Measurements from ENCODE around the gene MEIG1. TPM values are rescaled to one million over a fixed set of nuclear protein-coding genes. Genes with fewer than 3 reads are reported as not detected.
"Not testable (repeated sequence)": the region's sequence is repeated elsewhere in the genome, so short reads cannot be mapped to it uniquely, and the experiment has no call there.

MEIG1 gene
- total RNA-seq, 1 experiment from 2014 or later = 1.9 TPM

GRCh38 chr10:14954934-14955333, 4.3 kb upstream of the MEIG1 start:
- DNase-seq (ENCODE audit: low spot score) = no peak

GRCh38 chr10:14958872-14959220, 342 bp upstream of the MEIG1 start:
- no peak for DNase-seq (ENCODE audit: low spot score)

GRCh38 chr10:14967897-14968296, 8.7 kb downstream of the MEIG1 start:
- DNase-seq (ENCODE audit: low spot score) = no peak

DNA sequence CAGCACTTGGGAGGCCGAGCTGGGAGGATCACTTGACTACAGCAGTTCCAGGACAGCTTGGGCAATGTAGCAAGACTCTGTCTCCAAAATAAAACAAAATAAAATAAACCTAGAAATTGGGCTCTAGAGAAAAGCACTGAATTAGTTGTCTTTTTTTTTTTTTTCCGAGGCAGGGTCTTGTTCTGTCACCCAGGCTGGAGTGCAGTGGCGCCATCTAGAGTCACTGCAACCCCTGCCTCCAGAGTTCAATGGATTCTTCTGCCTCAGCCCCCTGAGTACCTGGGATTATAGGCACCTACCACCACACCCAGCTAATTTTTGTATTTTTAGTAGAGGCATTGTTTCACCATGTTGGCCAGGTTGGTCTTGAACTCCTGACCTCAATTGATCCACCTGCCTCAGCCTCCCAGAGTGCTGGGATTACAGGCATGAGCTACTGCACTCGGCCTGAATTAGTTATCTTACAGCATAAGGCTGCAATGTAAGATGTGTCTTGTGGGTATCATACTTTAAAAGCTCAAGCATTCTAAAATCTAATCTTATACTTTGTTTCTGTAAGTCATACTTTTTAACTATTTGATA, 12.8 kb downstream of the MEIG1 start:
- DNase-seq (ENCODE audit: low spot score) = no peak

GRCh38 chr10:14974153-14974998, 15.2 kb downstream of the MEIG1 start:
- not testable (repeated sequence) for DNase-seq (ENCODE audit: low spot score)

- DNase-seq (ENCODE audit: low spot score) = no peak
Measured at GRCh38 chr10:14975672-14976273, 16.6 kb downstream of the MEIG1 start.

DNA sequence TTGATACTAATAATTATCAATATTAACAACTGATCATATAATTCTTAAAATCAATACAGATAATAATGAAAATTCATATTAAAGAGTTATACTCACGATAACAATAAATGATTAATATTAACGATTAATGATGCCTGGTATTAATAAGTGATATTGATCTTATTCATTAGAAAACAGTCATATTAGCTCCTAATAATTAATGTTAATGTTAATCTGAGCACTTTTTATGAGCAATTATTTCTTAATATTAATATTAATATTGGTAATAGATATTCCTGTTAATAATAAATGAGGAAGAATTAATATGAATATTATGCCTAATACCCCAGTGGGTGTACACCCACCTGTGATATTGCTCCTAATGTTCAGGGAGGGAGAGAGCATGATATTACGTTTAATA, 23.6 kb downstream of the MEIG1 start:
- DNase-seq (ENCODE audit: low spot score) = no peak

GRCh38 chr10:14989552-14989951, 30.4 kb downstream of the MEIG1 start:
- DNase-seq (ENCODE audit: low spot score) = not testable (repeated sequence)

GRCh38 chr10:14991035-14991749, 32.0 kb downstream of the MEIG1 start:
- DNase-seq (ENCODE audit: low spot score) = peak; percentile 12

DNA sequence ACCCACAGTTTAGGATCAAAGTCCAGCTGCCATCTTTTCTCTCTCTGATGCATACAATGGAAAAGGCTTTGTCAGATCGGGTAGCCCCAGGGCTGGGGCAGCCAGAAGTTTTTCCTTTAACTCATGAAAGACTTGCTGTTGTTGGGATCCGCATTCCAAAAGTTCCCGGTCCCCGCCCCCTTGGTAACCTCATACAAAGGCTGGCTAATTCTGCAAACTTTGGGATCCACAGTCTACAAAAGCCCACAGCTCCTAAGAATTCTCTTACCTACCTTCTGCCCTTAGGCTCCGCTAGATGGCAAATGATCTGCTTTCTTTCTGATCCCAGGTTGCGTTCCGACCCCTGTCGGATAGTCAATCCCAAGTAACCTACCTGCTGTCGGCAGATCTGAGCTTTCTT, 33.1 kb downstream of the MEIG1 start:
- DNase-seq (ENCODE audit: low spot score) = not testable (repeated sequence)

DNA sequence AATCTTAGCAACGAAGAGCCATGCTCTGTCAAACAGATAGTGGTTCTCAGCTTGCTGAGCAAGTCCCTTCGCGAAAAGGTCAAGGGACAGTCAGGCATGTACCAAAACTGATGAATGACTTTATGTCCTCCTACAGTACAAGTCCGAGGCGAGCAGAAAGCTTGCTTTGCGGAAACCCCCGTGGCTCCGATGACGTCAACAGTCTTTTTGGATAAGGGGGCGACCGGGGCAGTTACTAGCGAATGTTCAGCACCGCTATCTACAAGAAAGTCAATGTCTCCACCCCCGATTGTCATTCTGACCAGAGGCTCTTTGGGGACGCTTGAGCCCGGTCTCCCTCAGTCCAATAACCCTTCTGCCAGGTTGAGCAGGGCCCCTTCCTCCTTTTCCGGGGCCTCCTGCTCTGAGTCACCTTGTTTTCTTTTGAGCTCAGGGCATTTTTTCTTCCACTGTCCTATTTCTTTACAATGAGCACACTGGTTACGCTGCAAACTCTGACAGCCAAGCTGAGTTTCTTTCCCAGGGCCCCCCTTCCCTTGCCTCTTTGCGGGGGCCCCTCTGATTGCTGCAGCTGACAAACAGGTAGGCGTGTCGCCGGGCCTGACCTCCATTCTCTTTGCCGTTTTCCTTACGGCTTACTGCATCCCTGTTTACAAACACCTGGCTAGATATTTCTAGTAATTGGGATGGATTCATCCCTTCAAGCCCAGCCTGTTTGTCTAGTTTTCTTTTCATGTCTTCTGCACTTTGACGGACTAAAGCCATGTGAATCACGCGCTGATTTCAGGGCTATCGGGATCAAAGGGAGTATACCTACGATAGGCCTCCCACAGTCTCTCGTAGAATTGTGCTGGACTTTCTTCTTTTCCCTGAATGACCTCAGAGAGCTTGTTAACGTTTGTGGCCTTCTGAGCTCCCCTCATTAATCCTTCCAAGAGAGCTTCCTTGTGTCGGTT, 34.6 kb downstream of the MEIG1 start:
- DNase-seq (ENCODE audit: low spot score) = not testable (repeated sequence)

DNA sequence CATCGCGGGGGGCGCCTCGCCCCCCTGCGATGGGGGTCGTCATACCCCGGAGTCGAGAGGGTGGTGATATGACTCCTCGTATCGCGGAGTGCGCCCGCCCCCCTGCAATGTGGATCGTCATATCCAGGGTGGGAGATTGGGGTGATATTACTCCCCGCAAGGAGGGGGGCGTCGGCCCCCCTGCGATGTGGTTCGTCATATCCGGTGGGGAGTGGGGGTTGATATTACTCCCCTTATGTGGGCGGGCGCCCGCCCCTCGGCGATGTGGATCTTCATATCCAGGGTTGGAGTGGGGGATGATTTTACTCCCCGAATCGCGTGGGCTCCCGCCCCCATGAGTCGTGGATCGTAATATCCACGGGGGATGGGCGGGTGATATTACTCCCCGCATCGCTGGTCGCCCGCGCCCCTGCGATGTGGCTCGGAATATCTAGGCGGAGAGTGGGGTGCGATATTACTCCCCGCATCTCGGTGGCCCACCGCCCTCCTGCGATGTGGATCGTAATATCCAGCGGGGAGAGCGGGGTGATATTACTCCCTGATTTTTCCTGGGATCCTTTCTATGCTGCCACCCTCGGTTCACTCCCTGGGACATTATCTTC, 36.9 kb downstream of the MEIG1 start:
- no peak for DNase-seq (ENCODE audit: low spot score)

DNA sequence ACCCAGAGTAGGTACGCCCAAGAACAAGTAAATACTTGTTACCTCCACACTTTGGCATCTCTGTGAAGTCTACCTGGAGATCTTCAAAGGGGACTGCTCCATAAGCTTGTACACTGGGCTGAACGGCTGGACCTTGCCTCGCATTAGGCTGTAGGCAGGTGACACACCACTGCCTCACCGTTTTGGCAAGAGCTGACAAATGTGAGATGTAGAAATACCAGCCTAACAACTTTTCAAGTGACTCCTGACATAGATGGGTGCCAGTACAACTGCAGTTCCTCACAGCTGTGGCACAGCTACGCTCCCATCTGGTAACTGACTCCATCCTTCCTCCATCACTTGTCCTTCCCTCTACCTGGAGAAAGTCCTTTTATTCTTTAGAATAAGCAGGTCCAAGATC, 54.3 kb downstream of the MEIG1 start:
- not testable (repeated sequence) for DNase-seq (ENCODE audit: low spot score)

DNA sequence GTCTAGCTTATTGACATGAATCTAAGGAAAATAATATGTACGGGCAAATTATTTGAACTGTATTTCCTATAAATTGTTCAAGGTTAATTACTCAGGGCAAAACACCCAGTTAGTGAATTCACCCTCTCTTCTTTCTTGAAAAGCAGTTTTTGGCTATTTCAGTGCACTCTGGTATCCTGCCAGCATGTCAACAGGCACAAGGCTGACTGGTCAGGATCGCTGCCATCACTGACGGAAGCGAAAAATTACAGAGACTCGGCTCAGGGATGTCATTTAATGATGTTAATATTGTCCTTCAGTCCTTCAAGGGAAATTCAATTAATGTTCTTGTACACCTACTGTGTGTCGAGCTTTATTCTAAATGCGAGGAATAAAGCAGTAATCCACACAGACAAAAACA, 56.3 kb downstream of the MEIG1 start:
- no peak for DNase-seq (ENCODE audit: low spot score)

- DNase-seq (ENCODE audit: low spot score) = peak; percentile 8
Measured at GRCh38 chr10:15020966-15021365, 61.8 kb downstream of the MEIG1 start.

Other genes with a start within 250 kb of the MEIG1 start
- 10.0 and 16.2 TPM in 2 replicates for gene FAM107B, start 184.5 kb upstream of the MEIG1 start, total RNA-seq (2014; rRNA removed; shearing (Covaris generic))
- gene CDNF, start 121.4 kb upstream of the MEIG1 start, total RNA-seq (2014; rRNA removed; shearing (Covaris generic)) = 0.10 TPM in 1 of 2 replicates, not detected in the other
- gene HSPA14, start 121.1 kb upstream of the MEIG1 start, total RNA-seq (2014; rRNA removed; shearing (Covaris generic)) = 16.3 and 19.5 TPM in 2 replicates
- gene MSANTD7, start 121.1 kb upstream of the MEIG1 start, total RNA-seq (2014; rRNA removed; shearing (Covaris generic)) = 17.5 and 18.4 TPM in 2 replicates
- gene SUV39H2, start 80.5 kb upstream of the MEIG1 start, total RNA-seq (2014; rRNA removed; shearing (Covaris generic)) = 15.5 and 27.6 TPM in 2 replicates
- 3.5 and 6.6 TPM in 2 replicates for gene DCLRE1C, start 5.3 kb upstream of the MEIG1 start, total RNA-seq (2014; rRNA removed; shearing (Covaris generic))
- 0.74 TPM in 1 of 2 replicates, not detected in the other for gene OLAH, start 84.6 kb downstream of the MEIG1 start, total RNA-seq (2014; rRNA removed; shearing (Covaris generic))
- 1.6 and 1.7 TPM in 2 replicates for gene ACBD7, start 129.4 kb downstream of the MEIG1 start, total RNA-seq (2014; rRNA removed; shearing (Covaris generic))
- 10.0 and 13.1 TPM in 2 replicates for gene RPP38, start 138.0 kb downstream of the MEIG1 start, total RNA-seq (2014; rRNA removed; shearing (Covaris generic))
- gene NMT2, start 209.3 kb downstream of the MEIG1 start, total RNA-seq (2014; rRNA removed; shearing (Covaris generic)) = 17.1 and 25.7 TPM in 2 replicates